RCC 7860 (cell line): Measurements from ENCODE around the gene PIK3R6.

ENCODE experiments used
- DNase-seq: peaks from one replicate; pipeline ENCODE4 v3.0.0-alpha.2; 2015; ENCODE audit warnings: low spot score
- FAIRE-seq: peaks from 2 replicates; lab custom pipeline; 2012; peaks lifted over from hg19 to GRCh38; lab: Jason Lieb, UNC

The PIK3R6 gene

DNA sequence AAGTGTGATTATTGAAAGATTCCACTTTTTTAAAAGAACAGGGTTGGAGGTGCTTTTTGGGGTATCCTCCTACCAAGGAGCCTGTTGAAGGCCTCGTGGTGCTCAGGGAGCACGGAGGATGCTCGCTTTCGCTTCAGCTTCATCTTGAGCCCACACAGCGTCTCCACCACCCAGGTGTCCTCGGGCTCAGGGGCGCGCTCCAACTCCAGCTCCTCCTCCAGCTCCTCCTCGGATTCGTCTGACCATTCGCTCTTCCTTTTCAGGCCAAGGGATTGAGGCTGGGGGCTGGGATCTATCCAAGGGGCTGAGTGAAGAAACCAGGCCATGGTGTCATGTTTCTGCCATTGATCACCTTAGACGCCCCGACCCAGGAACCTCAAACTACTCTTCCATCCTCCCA, 110.3 kb downstream of the PIK3R6 start:
- FAIRE-seq: no peak
- no peak for DNase-seq

DNA sequence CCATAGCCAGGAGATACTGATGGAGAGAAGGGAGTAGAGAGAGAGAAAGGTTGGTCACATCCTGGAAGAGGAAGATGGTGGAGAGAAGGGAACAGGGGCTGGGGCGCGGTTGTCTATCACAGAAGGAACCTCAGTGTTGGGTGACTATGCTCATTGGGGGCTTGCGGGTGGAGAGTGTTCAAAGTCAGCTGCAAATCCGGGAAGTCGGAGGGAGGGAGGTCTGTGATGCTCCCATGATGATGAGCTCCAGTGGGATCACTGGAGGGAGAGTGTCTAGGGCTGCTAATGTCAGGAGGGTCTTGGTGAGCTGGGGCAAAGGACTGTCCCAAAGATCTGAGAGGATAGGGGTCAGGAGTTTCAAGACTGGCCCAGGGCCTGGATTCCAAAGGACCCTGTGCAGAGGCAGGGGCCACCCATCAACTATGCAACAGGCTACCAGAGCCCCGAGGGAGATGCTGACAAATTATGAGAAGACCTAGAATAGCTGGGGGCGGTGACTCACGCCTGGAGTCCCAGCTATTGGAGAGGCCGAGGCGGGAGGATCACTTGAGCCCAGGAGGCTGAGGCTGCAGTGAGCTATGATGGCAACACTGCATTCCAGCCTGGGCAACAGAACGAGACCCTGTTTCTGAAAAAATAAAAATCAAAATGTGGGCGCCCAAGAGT, 111.8 kb downstream of the PIK3R6 start:
- DNase-seq (no peak), FAIRE-seq (no peak)

DNA sequence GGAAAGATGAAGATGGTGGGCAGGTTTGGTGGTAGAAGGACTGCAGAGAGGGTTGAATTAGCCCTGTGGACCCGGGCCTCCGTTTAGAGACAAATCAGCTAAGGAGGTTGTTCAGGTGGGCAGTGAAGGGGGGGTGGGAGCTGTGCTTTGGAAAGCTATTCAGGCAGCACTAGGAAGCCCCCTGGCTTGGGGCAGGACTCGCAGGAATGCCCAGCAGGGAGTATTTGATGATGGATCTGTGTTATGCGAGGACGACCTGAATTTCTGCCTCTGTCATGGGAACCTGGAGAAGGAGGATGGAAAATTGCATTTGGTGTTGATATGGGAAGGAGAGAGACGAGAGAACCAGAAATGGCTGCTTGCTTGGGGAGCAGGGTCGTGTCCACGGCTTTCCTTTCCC, 112.6 kb downstream of the PIK3R6 start:
- DNase-seq (no peak), FAIRE-seq (no peak)

DNA sequence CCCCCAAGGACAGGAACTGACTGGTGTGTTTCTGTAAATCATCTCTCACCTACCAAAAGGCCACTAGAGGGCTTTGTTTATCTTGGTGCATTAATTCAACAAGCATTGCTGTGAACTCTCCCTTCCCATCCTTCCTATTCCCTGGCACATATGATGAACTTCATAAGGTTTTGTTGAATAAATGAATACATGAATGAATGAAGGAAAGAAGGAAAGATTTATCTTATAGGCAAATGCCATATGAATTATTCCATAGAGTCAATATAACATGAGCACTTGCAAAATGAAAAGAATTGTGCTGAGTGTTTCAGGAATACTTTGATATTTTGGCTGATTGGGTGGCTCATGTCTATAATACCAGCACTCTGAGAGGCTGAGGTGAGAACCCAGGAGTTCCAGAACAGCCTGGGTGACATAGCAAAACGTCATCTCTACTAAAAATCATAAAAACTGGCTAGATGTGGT, 113.5 kb downstream of the PIK3R6 start:
- DNase-seq: no peak
- FAIRE-seq: no peak

DNA sequence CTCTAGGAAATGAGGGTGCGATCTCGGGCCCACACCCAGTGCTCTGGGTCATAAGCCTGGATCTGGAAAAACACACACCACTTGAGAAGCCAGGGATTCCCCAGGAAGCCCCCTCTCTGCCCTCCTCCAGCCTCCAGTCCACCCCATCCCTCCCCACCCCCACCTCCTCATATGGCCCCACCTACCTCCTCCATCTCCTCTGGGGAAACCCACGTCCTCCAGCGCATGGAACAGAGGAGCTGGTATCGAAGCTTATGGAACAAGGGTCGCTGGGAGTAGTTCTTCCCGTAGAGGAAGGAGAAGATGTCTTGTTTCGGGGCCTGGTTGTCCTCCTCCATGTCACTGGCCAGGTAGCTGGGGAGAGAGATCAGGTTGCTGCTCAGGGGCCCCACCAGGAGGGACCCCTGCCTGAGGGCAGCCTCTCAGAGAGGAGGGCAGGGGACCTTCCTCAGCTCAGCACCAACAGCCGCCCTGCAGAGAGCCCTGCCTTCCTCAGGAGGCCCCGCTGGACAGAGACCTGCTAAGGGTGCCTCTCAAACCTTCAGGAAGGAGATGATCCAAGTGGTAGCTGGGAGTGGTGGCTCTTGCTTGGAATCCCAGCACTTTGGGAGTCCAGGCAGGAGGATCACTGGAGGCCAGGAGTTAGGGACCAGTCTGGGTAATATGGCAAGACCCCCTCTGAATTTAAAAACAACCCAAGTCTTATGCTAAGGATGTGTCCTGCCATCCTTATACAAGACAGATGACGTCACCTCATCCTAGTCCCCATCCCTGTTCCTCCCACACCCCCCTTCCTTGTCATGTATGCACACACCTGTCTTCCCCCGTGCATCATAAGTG, 114.1 kb downstream of the PIK3R6 start:
- DNase-seq: no peak
- FAIRE-seq: no peak
